Measurements from ENCODE around the gene S100A7A. TPM values are rescaled to one million over a fixed set of nuclear protein-coding genes. Genes with fewer than 3 reads are reported as not detected.

Gene S100A7A
- total RNA-seq, 1 experiment from 2014 or later = not detected

- BruUV-seq (replicated peaks) = no TSS peak
- no peaks in the 10 kb centered on the region for H3K36me3 ChIP-seq (ENCODE audit: low read depth)
- H3K27ac ChIP-seq = no peak overlapping the region
- TF ChIP-seq EZH2 (IDR thresholded peaks at IDR 0.05; ENCODE audit: low read depth) (no peak), CTCF (conservative IDR thresholded peaks at IDR 0.05) (no peak)
- H3K4me3 ChIP-seq = no peak overlapping the region
- intact Hi-C loops (cut with micrococcal nuclease; ENCODE audit: unreplicated experiment) = no loop called here
- no peaks in the 10 kb centered on the region for H3K79me2 ChIP-seq (ENCODE audit: low read depth)
- CTCF ChIA-PET = no interaction called here
- no peaks in the 10 kb centered on the region for H3K4me1 ChIP-seq (replicated peaks; ENCODE audit: insufficient read depth)
- DNase-seq = no peak
- H3K4me2 ChIP-seq = no peak overlapping the region
- POLR2A ChIA-PET (ENCODE audit: unreplicated experiment) = no interaction called here
- H3K9me3 ChIP-seq (ENCODE audit: insufficient read depth, low read depth) = no peaks in the 10 kb centered on the region
- H2AFZ ChIP-seq = no peak overlapping the region
- 0 out of 2 replicates have a peak, but pooled peaks cover 4% of the 10 kb centered on the region for H3K9me2 ChIP-seq (ENCODE audit: insufficient read depth)
- peaks cover 47% of the 10 kb centered on the region for H3K27me3 ChIP-seq (ENCODE audit: insufficient read depth, low read depth)
- no peaks in the 10 kb centered on the region for H4K20me1 ChIP-seq (ENCODE audit: insufficient read depth)
- no peaks in the 10 kb centered on the region for H3F3A ChIP-seq (ENCODE audit: insufficient read depth, low read depth)
Observed at GRCh38 chr1:153428073-153428638, 11.8 kb downstream of the S100A7A start.

GRCh38 chr1:153428791-153429190, 12.5 kb downstream of the S100A7A start:
- no peak overlapping the region for H3K4me3 ChIP-seq
- intact Hi-C loops (cut with micrococcal nuclease; ENCODE audit: unreplicated experiment) = no loop called here
- peaks cover 50% of the 10 kb centered on the region for H3K27me3 ChIP-seq (ENCODE audit: insufficient read depth, low read depth)
- 0 out of 2 replicates have a peak, but pooled peaks cover 4% of the 10 kb centered on the region for H3K9me2 ChIP-seq (ENCODE audit: insufficient read depth)
- CTCF ChIA-PET = no interaction called here
- DNase-seq = no peak
- H3K4me2 ChIP-seq = no peak overlapping the region
- H2AFZ ChIP-seq = no peak overlapping the region
- H3K79me2 ChIP-seq (ENCODE audit: low read depth) = no peaks in the 10 kb centered on the region
- H3K27ac ChIP-seq = no peak overlapping the region
- TF ChIP-seq EZH2 (IDR thresholded peaks at IDR 0.05; ENCODE audit: low read depth) (no peak), CTCF (conservative IDR thresholded peaks at IDR 0.05) (no peak)
- no peaks in the 10 kb centered on the region for H3F3A ChIP-seq (ENCODE audit: insufficient read depth, low read depth)
- H3K4me1 ChIP-seq (replicated peaks; ENCODE audit: insufficient read depth) = no peaks in the 10 kb centered on the region
- no peaks in the 10 kb centered on the region for H3K36me3 ChIP-seq (ENCODE audit: low read depth)
- POLR2A ChIA-PET (ENCODE audit: unreplicated experiment) = no interaction called here
- H3K9me3 ChIP-seq (ENCODE audit: insufficient read depth, low read depth) = no peaks in the 10 kb centered on the region
- H4K20me1 ChIP-seq (ENCODE audit: insufficient read depth) = no peaks in the 10 kb centered on the region
- BruUV-seq (replicated peaks) = no TSS peak

- TF ChIP-seq CTCF (conservative IDR thresholded peaks at IDR 0.05) (no peak), EZH2 (IDR thresholded peaks at IDR 0.05; ENCODE audit: low read depth) (no peak)
- Histone ChIP-seq H3F3A (ENCODE audit: insufficient read depth, low read depth) (no peaks in the 10 kb centered on the region), H2AFZ (no peak overlapping the region), H3K9me2 (ENCODE audit: insufficient read depth) (0 out of 2 replicates have a peak, but pooled peaks cover under 1% of the 10 kb centered on the region), H3K4me1 (replicated peaks; ENCODE audit: insufficient read depth) (no peaks in the 10 kb centered on the region), H3K4me2 (no peak overlapping the region), H3K36me3 (ENCODE audit: low read depth) (no peaks in the 10 kb centered on the region), H4K20me1 (ENCODE audit: insufficient read depth) (no peaks in the 10 kb centered on the region), H3K27ac (no peak overlapping the region), H3K4me3 (no peak overlapping the region), H3K79me2 (ENCODE audit: low read depth) (no peaks in the 10 kb centered on the region), H3K9me3 (ENCODE audit: insufficient read depth, low read depth) (no peaks in the 10 kb centered on the region), H3K27me3 (ENCODE audit: insufficient read depth, low read depth) (peaks cover 51% of the 10 kb centered on the region)
- ChIA-PET CTCF (no interaction called here), POLR2A (ENCODE audit: unreplicated experiment) (no interaction called here)
- intact Hi-C loops (cut with micrococcal nuclease; ENCODE audit: unreplicated experiment) = no loop called here
- no TSS peak for BruUV-seq (replicated peaks)
- no peak for DNase-seq
Observed at GRCh38 chr1:153429266-153430165, 13.2 kb downstream of the S100A7A start.

Data from PC-9 (cell line).